ENCODE data around the gene CCDC71L.
"Not testable (repeated sequence)": the region's sequence is repeated elsewhere in the genome, so short reads cannot be mapped to it uniquely, and the experiment has no call there.

The CCDC71L gene

DNA sequence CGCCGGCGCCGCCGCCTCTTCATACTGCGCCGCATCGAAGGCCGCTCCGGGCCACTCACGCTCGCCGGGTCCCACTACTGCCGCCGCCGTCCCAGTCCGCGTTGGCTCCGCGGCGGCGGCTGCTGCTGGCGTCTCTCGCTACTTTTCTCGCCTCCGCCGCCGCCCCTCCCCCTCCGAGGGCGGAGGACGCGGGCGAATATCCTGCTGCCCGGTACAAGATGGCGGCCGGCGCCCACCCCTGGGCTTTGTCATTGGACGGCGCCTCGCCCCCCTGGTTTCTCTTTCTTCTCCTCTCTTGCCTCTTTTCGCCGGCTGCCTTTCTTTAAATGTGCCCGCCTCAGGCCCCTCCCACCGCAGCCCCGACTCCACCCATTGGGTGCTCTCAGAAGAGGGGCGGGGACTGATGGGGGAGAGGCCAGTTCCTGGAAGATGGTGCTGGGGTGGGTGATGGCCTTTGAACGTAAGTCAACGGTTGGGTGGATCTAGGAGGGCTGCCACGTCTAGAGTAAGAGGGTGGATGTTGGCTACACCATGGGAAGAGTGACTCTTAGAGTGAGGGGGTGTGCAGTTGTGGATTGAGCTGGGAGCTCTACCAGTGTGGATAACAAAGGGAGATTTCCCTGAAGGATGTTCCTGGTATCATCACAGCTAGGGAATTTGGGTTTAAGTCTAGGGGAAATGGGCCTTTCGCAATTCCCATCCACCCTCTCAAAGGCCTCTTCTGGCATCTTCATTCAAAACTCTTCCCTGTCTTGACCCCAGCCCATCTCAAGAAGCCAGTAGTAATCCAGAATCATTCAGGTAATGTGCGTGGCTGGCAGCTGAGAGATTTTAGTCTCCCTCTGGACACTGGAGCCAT, at the start of gene CCDC71L:
CCDC71L (minus strand) TSS at position 297 of the 859 bp plus-strand sequence; CDS start at position 35, 262 bp downstream.
- DNase-seq, result peak; percentile 82

DNA sequence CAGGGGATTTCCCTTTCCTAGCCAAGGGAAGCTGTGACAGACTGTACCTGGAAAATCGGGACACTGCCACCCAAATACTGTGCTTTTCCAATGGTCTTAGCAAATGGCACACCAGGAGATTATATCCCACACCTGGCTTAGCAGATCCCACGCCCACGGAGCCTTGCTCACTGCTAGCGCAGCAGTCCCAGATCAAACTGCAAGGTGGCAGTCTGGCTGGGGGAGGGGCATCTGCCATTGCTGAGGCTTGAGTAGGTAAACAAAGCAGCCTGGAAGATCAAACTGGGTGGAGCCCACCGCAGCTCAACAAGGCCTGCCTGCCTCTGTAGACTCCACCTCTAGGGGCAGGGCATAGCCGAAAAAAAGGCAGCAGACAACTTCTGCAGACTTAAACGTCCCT, 48.6 kb upstream of the CCDC71L start:
- not testable (repeated sequence) for DNase-seq

DNA sequence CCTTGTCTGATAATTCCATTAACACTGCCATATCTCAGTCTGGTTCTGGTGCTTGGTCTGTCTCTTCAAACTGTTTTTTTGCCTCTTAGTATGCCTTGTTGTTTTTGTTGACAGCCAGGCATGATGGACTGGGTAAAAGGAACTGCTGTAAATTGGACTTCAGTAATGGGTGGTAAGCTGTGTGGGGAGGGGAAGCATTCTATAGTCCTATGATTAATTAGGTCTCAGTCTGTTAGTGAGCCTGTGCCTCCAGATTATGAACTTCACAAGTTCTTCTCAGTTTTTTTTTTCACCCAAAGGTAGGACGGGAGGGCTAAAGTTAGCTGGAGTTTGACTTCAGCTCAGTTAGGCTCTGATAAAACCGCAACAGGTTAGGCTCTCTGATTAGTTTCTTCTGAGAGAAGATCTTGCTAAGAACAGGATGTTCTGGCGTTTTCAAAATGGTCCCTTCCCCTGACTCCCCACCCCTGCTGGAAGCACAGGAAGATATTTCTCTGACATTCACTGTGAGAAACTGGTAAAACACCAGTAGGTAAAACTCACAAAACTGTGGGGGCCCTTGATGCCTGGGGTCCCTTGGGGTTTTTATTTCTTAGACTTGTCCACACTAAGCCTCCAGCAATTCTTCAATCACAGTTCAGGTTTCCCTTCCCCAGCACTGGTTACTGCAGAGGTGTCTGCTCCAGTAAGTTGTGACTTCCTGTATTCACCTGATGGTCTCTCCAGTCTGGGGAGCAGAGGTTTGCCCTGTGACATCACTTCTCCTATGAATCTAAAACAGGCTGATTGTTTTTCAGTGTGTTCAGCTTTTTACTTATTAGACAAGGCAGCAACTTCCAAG, 43.3 kb upstream of the CCDC71L start:
- DNase-seq, result no peak

DNA sequence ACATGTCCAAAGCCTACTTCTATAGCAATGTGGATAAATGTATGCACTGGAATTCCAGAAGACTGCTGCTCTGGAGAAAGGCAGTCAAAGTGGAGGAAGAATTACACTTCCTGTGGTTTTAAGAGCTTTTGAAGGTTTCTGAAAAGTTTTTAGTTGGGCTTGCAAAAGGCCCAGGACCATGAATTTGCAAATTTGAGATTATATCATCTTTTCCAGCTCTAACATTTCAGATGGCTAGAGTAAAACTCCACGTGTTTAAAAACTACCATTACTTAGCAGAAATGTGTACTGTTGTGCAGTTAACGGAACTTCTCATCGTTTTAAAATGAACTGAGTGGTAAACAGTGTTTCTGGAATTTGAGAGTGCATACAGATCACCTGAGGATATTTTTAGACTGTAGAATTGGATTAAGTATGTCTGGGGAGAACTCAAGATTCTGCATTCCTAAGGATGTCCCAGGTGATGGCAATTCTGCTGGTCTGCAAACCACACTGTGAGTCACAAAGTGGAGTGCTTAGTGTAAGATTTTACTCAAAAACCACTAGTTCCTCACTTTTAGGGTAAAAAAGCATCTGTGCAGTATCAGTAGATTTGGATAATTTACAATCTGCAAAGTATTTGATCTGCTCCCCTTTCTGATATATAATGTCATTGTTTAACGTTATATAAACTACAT, 32.9 kb upstream of the CCDC71L start:
- no peak for DNase-seq

DNA sequence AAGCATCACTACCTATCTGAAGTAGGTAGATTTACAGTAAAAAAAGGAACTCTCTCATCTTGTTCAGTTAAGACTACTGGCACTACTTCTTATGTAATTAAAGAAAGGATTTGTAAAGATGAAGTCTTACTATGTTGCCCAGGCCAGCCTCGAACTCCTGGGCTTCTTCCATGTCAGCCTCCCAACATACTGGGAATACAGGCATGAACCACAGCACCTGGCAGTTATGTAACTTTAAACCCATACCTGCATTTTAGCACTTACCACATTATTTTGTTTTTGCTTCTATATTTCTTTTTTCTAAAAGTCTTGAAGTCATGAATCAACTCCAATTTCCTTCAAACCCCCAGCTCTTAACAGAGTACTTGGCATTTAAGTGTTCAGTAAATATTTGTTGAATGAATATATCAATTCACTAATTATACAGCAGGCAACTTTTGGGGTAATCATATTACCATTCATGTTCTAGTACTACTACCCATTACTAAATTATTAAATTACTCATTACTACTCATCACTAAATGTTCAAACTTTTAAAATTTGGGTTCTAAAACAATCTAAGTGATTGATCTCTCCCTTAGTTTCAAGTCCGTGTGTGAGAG, 31.6 kb upstream of the CCDC71L start:
- no peak for DNase-seq

DNA sequence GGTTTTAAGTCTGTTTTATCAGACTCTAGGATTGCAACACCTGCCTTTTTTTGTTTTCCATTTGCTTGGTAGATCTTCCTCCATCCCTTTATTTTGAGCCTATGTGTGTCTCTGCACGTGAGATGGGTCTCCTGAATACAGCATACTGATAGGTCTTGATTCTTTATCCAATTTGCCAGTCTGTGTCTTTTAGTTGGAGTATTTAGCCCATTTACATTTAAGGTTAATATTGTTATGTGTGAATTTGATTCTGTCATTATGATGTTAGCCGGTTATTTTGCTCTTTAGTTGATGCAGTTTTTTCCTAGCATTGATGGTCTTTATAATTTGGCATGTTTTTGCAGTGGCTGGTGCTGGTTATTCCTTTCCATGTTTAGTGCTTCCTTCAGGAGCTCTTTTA, 27.2 kb upstream of the CCDC71L start:
- DNase-seq, result not testable (repeated sequence)

DNA sequence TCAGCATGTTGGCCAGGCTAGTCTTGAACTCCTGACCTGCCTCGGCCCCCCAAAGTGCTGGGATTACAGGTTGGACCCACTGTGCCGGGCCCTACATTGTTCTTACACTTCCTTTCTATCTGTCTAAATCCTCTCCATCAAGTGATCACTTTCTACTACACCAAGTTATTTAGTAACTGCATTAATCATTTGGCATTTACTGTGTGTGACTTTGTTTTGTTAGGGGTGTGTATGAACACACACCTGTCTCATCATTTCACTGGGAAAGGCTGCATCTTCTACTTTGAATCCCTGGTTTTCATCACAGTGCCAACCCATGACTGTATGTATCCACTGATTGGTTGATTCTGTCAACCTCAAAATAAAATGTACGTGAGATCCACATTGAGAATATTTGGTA, 23.0 kb upstream of the CCDC71L start:
- DNase-seq, result no peak

DNA sequence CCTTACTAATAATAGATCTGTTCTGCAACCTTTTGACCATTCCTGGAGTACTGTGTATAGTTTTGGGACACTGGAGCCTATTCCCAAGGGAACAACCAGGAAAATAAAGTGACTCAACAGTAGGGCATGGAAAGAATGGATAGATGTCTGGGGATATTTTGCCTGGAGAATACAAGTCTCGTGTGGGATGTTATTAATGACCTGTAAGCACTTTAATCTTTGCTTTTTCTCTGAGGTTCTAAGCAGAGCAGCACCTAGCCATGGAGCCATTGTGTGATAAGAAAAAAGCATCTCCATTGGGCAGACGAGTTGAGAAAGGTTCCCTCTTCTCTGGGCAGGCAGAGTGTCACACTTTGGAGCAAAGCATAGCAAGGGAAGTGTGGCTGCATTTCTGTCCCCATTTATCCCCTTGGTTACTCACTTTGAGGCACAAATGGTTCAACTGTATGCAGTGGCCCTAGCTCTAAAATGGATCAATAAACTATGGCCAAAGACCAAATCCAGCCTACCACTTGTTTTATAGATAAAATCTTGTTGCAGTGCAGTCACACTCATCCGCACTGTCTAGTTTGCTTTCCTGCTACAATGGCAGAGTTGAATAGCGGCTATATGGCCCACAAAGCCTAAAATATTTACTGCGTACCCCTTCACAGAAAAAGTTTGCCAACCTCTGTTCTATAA, 21.0 kb upstream of the CCDC71L start:
- DNase-seq, result no peak

DNA sequence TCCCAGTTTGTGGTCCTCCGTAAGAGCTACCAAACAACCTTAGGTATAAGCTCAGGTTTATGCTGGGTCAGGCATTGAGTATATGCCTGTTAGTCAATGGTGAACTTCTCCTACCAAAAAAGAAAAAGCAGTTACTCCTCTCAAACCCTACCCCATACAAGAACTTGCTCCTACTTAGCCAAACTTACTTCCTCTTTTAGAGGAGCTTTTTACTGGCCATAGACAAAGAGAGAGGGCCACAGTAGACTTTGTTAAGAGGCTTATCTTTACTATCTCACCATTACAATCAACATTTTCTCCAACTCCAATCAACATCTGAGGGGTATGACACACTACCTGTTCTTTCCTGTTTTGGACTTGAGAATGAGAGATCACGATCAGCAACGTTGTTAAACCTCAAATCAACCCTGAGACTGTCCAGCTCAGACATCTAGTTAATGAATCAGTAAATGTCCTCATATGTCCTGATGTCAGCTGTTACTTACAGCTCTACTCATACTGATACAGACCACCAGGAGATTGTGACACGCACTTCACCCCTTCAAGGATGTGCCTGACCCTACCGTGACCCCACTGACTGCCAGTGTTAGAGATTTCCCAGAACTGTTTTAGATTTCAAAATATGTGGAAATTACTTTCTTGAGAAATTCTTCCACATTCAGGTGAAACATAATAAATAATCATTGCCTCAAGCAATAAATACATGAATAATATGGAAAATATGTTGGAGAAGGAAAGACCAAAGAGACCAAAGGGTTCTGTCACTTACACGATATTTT, 18.4 kb upstream of the CCDC71L start:
- no peak for DNase-seq

DNA sequence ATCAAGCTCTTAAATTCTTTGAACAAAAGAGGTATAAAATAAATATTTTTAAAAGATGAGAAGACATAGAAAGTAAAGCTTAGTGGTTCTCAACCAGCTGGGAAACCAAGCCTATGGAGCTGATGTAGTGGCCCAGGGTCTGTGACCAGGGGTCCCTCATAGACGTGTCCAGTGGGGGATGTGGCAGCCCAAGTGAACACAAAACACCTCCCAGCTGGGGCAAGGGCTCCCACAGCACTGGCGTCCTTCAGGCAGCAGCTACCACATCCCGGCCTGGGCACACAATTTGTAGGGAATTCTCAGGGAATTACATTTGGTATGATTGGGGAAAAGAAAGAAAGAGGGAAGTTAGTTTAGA, 17.8 kb upstream of the CCDC71L start:
- no peak for DNase-seq

DNA sequence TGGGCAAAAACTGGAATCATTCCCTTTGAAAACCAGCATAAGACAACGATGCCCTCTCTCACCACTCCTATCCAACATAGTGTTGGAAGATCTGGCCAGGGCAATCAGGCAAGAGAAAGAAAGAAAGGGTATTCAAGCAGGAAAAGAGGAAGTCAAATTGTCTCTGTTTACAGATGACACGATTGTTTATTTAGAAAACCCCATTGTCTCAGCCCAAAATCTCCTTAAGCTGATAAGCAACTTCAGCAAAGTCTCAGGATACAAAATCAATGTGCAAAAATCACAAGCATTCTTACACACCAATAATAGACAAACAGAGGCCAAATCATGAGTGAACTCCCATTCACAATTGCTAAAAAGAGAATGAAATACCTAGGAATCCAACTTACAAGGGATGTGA, 15.5 kb upstream of the CCDC71L start:
- DNase-seq, result not testable (repeated sequence)

DNA sequence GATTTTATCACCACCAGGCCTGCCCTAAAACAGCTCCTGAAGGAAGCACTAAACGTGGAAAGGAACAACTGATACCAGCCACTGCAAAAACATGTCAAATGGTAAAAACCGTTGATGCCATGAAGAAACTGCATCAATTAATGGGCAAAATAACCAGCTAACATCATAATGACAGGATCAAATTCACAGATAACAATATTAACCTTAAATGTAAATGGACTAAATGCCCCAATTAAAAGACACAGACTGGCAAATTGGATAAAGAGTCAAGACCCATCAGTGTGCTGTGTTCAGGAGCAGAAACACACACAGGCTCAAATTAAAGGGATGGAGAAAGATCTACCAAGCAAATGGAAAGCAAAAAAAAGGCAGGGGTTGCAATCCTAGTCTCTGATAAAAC, 12.7 kb upstream of the CCDC71L start:
- DNase-seq, result not testable (repeated sequence)

DNA sequence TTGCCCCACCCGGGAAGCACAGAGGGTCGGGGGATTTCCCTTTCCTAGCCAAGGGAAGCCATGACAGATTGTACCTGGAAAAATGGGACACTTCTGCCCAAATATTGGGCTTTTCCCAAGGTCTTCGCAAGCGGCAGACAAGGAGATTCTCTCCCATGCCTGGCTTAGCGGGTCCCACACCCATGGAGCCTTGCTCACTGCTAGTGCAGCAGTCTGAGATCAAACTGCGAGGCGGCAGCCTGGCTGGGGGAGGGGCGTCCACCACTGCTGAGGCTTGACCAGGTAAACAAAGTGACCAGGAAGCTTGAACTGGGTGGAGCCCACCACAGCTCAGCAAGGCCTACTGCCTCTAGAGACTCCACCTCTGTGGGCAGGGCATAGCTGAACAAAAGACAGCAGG, 11.0 kb upstream of the CCDC71L start:
- DNase-seq, result not testable (repeated sequence)

DNA sequence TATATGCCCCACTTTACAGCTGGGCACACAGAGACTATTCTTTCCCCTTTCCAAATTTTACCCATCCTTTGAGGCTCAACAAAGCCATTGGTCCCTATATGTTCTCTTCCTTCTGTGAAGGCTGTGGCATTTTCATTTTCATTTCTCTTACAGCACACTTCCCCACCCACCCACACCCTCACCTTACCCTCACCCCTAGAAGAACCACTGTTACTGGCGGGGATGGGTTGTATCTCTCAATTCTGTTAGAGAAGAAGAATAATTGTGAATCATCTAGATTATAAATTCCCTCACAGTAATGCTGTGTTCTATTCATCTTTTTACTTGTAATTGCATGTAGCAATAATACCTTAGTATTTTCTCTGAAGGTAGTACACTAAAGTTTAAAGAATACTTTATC, 10.2 kb upstream of the CCDC71L start:
- DNase-seq, result no peak

DNA sequence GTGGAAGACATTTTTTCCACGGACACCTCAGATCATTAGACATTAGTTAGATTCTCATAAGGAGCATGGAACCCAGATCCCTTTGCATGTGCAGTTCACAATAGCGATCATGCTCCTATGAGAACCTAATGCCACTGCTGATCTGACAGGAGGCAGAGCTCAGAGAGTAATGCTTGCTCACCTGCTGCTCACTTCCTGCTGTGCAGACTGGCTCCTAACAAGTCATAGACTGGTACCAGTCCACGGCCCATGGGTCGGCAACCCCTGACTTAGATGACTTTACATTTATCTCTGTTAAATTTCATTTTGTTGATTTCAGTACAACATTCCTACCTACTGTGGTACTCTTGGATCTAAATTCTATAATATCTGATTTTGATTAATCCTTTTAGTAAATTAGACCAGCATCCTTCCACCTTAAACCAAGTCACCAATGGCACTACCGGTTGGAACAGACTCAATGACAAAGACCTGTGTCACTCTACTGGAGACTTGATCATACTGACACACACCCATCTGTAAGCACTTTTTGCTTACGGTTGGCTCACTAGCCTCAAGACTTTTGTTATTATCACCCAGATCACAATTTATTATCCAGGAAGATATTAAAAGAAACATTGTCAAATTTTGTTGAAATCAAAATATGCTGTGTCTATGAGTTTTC, 8.0 kb upstream of the CCDC71L start:
- DNase-seq, result no peak

DNA sequence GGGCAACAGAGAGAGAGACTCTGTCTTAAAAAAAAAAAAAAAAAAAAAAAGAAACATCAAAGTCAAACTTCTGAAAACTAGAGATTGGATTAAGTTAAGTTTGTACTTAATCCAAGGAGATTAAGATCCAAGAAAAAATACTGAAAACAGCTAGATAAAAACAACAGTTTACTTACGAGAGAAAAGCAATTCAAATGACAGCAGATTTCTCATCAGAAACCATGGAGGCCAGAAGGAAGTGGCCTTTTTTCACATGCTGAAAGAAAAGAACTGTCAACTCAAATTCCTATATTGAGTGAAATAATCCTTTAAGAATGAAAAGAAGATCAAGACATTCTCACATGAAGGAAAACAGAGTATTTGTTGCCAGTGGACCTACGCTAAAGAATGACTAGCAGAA, 5.4 kb upstream of the CCDC71L start:
- no peak for DNase-seq

DNA sequence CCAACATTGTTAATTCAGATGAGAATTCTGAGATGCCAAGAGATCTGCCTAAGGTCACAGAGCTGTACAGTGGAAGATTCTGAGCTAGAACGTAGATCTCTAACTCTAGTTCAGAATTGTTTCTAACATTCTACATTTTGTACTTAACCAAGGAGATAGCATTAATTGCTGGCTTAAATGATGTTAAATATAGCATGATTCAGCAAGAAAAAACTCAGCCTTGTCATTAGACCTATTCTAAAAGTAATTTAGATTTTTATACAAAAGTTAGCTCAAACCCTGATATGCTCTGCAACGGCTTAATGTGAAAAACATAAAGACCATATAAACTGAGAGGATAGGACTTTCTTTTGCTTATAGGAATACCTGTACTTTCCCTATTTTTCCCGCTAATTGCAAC, 3.4 kb upstream of the CCDC71L start:
- DNase-seq, result no peak

DNA sequence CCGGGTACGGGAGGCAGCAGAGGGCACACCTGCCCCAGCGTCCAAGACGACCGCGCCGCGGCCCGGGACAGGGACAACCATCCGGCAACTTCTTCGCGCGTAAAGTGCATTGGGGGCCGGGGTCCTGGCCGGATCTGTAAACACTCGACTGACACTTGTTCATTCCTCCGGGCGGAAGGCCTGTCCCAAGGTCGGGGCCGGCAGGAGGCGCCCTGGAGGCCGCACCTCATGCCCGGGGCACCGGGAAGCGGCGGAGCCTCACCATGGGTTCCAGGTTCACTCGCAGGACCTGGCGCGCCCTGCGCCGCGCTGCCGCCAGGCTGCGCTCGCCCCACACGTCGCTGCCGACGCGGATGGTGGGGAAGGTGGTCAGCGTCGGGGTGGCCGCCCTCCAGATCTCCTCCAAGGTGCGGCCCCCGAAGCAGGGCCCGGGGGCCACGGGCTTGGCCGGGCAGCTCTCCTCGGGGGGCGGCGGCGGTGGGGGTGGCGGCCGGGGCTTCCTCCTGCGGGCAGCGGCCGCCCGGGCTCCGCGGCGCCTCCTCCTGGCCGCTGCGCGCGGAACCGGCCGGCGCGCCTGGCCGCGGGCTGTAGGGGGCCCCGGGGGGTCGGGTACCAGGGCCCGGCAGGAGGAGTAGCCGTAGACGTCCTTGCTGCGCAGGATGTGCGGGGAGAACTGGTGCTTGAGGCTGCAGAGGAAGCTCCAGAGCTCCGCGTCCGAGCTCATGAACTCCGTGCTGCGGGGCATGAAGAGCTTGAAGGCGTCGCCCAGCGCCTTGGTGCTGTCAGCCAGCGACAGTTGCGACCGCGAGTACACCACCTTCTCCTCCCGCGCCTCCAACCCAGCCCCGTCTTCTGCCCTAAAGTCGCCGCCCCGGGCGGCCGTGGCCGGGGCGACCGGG, 746 bp downstream of the CCDC71L start:
- DNase-seq, result peak; percentile 24

DNA sequence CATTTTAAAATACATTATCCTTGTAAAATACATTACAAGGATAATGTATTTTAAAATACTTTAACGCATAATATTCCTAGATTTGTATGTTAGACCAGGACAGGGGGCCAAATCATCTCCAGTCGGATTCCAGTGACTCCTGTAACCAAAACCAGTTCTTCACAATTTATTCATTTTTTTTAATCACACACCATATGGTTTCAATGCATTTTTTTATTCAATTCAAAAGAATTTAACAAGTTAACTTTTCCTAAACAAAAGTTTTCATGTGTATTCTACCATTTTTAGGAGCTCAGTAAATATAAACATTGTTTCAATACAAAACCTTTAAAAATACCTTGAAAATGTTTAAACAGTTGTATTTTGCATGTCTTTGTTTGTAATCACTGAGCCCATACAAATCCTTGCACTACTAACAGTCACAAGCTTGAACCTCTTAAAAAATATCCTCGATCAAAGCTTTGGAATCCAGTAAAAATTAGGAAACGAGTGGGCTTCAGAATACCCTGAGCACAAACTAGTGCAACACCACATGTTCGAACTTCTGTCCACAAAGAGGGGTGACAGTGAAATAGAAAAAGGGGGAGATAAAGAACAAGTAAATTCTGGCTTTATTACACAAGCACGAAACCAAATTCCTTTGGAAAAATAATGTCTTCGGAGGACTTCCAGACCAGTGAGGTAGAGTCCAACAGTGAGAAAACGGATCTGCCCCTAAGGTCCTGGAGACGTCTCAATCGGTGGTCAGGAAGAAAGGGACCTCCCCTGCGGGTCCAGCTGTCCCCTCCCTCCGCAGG, 1.6 kb downstream of the CCDC71L start:
- no peak for DNase-seq

Data from GOT3 (cell line).